Measurements from ENCODE around the gene SLC26A1. TPM values are rescaled to one million over a fixed set of nuclear protein-coding genes. Genes with fewer than 3 reads are reported as not detected.
"Not testable (repeated sequence)": the region's sequence is repeated elsewhere in the genome, so short reads cannot be mapped to it uniquely, and the experiment has no call there.

The SLC26A1 gene
- polyA plus RNA-seq, 3 donors from 2014 or later: 0.52 to 0.77 TPM; not detected in 1

DNA sequence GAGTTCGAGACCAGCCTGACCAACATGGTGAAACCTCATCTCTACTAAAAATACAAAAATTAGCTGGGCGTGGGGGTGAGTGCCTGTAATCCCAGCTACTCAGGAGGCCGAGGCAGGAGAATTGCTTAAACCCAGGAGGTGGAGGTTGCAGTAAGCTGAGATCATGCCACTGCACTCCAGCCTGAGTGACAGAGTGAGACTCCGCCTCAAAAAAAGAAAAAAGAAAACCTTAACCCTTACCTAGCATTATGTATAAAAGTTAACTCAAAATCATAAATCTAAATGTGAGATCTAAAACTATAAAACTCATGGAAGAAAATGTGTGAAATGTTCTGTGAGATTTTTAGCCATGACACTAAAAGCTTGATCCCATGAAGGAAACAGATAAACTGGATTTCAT is 53.7 kb downstream of the SLC26A1 start:
- not testable (repeated sequence) for DNase-seq; H3K4me1 Mint-ChIP-seq; H3K36me3 Mint-ChIP-seq; H3K27me3 Mint-ChIP-seq (ENCODE audit: low read depth in 3 of 3); H3K9me3 Mint-ChIP-seq; H3K4me3 Mint-ChIP-seq; H3K27ac Mint-ChIP-seq

Other genes with a start within 250 kb of the SLC26A1 start
- not detected for gene CPLX1, start 167.3 kb downstream of the SLC26A1 start, polyA plus RNA-seq
- gene GAK, start 61.1 kb downstream of the SLC26A1 start, polyA plus RNA-seq: 100 to 1,000 TPM in 1 of 3 donors, 10 to 100 TPM in 2; 49.4 to 119 (median 52.2) TPM
- gene TMEM175, start 60.9 kb downstream of the SLC26A1 start, polyA plus RNA-seq: 10 to 100 TPM; 13.9 to 41.6 (median 28.7) TPM
- 10 to 100 TPM; 12.1 to 24.0 (median 14.0) TPM for gene DGKQ, start 19.8 kb downstream of the SLC26A1 start, polyA plus RNA-seq
- 10 to 100 TPM in 1 of 3 donors, 1 to 10 TPM in 2; 5.6 to 12.2 (median 6.3) TPM for gene IDUA, start 6.4 kb downstream of the SLC26A1 start, polyA plus RNA-seq
- under 1 TPM in 2 of 3 donors, not detected in 1; 0.19 to 0.30 TPM for gene FGFRL1, start 18.2 kb upstream of the SLC26A1 start, polyA plus RNA-seq
- gene RNF212, start 120.2 kb upstream of the SLC26A1 start, polyA plus RNA-seq: 1 to 10 TPM in 2 of 3 donors, not detected in 1; 1.3 to 2.4 TPM
- 1,000 to 10,000 TPM in 2 of 3 donors, 100 to 1,000 TPM in 1; 603 to 1,685 (median 1,079) TPM for gene SPON2, start 179.2 kb upstream of the SLC26A1 start, polyA plus RNA-seq

Measured in immature natural killer cell (primary cell).